Frontal cortex (tissue), 4 donors: ENCODE measurements around the gene ZBTB46. TPM values are rescaled to one million over a fixed set of nuclear protein-coding genes. Genes with fewer than 3 reads are reported as not detected.
"Not testable (repeated sequence)": the region's sequence is repeated elsewhere in the genome, so short reads cannot be mapped to it uniquely, and the experiment has no call there.

ENCODE experiments used
- DNase-seq, 2 donors: peaks; one replicate each; pipeline ENCODE4 v3.0.0; 2012; ENCODE audit warnings: low spot score in 2 of 2
- FAIRE-seq: peaks from 2 replicates; lab custom pipeline; 2012; peaks lifted over from hg19 to GRCh38; lab: Jason Lieb, UNC
- total RNA-seq: library from RNA; depleted of rRNA; stranded (reverse); fragments of >200 nt; gene quantifications from one replicate; pipeline ENCODE4 v1.2.3, GENCODE V29; 2014
- donor health status: control.
- donor health status: control.
- donor health status: control.

ZBTB46 gene
- total RNA-seq, 1 donor from 2014 or later, result 22.4 TPM

DNA sequence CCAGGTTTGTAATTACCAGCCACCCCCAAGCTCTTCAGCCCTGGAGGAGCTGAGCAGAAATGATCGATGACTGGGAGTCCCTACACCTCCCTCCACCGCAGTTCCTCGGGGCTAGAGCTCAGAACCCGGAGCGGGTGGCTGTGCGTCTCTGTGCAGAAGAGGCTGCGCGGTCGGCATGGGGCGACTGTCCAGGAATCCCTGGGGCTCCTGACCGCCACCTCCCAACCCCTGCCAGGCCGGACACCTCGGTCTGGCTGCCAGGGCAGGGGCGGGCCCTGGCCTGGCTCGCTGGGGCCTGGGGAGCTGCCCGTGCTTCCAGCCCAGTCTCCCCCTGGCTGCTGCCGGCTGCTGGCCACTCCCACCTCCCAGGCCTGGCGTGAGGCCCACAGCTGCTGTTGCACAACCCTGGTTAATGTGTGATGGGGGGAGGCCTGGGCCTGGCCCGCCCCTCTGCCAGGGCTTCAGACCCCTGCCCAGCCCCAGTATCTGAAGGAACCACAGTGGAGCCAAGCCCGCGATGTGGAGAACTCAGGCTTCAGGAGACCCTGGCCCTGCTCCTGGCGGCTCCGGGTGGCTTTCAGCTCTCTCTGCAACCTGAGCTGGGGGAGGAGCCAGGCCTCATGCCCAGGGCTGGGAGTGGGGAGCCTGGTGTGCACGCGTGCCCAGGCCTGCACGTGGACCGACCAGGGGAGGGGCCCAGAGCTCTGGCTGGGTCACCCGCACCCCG, 90.3 kb downstream of the ZBTB46 start:
- no peak for FAIRE-seq

DNA sequence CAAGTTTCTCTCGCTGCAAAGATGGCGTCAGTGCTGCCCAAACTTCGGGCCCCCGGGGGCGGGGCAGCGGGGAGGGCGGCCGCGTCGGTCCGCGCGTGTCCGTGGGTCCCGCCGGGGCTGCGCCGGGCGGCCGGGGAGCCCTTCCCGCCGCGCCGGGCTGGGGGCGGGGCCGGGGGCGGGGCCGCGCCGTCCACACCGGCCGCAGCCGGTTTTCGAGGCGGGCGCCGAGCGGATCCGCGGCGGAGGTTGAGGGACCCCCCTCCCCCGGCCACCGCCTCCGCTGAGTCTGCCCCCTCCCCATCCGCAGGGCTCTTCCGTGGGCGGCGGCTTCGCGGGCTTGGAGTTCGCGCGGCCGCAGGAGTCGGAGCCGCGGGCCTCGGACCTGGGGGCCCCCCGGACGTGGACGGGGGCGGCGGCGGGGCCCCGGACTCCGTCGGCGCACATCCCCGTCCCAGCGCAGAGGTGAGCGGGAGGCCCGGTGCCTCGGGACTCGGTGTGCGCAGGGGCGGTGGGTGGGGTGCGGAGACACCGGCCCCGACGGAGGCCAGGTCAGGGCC, 90.9 kb downstream of the ZBTB46 start:
- DNase-seq (peak; percentile 82 to 84), FAIRE-seq (no peak)

More for the DNA sequence above, 90.3 kb downstream of the ZBTB46 start:
- peak; percentile 85 to 87 for DNase-seq

DNA sequence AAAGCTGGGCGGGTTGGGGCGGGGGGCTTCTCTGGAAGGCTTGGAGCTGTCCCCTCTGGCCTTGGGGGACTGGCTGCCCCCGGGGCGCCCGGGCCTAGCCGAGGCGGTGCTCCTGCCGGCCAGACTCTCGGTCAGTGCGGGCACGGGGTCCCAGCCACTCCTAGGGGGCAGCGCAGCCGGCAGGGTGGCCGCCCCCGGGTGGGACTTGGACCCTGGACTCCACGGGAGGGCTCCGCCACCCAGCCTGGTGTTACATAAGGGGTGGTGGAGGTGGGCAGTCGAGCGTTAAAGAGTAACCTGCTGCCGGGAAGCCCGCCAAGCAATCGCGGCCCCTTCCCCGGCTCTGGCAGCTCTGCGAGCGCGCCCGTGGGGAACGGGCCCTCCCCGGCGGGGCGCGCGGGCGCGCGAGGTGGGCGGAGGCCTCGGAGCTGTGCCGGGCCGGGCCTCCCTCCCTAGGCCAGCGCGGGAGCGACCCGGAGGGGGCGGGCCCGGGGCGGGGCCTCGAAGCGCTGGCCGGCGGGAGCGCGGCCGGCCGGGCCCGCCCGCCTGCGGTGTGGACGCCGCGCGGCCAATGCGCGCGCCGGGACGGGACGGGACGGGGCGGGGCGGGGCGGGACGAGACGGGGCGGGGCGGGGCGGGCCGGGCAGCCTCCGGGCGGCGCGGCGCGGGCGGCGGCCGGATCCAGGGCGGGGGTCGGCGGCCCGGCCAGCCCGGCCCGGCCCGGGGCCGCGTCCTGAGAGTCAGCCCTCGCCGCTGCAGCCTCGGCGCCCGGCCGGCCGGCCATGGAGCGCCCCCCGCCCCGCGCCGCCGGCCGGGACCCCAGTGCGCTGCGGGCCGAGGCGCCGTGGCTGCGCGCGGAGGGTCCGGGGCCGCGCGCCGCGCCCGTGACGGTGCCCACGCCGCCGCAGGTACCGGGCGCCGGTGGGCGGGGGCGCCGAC, 91.7 kb downstream of the ZBTB46 start, which contains the start of gene SLC2A4RG:
TSS of gene SLC2A4RG (plus strand) at position 647 of the 940 bp plus-strand sequence. CDS start at position 784, 137 bp downstream.
- DNase-seq, result peak; percentile 100
- FAIRE-seq, result no peak

DNA sequence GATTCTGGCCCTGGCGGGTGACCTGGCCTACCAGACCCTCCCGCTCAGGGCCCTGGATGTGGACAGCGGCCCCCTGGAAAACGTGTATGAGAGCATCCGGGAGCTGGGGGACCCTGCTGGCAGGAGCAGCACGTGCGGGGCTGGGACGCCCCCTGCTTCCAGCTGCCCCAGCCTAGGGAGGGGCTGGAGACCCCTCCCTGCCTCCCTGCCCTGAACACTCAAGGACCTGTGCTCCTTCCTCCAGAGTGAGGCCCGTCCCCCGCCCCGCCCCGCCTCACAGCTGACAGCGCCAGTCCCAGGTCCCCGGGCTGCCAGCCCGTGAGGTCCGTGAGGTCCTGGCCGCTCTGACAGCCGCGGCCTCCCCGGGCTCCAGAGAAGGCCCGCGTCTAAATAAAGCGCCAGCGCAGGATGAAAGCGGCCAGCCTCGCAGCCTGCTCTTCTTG, 92.4 kb downstream of the ZBTB46 start:
- FAIRE-seq, result no peak
- DNase-seq, result peak in 1 of 2 donors; percentile 62

DNA sequence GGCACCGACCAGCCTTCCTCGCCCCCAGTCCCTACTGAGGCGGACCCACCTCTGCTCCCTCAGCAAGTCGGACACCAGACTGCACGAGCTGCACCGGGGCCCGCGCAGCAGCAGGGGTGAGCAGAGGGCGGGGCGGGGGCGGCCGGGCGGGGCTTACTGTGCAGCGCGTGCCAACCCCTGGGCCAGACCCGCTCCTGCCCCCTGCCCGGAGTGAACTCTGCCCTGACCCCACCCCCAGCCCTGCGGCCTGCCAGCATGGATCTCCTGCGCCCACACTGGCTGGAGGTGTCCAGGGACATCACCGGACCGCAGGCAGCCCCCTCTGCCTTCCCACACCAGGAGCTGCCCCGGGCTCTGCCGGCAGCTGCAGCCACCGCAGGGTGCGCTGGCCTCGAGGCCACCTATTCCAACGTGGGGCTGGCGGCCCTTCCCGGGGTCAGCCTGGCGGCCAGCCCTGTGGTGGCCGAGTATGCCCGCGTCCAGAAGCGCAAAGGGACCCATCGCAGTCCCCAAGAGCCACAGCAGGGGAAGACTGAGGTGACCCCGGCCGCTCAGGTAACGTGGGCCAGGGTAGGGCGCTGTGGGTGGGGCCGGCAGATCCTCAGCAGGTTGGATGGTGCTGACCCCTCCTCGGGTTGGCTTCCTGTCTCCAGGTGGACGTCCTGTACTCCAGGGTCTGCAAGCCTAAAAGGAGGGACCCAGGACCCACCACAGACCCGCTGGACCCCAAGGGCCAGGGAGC, 92.9 kb downstream of the ZBTB46 start:
- no peak for DNase-seq

DNA sequence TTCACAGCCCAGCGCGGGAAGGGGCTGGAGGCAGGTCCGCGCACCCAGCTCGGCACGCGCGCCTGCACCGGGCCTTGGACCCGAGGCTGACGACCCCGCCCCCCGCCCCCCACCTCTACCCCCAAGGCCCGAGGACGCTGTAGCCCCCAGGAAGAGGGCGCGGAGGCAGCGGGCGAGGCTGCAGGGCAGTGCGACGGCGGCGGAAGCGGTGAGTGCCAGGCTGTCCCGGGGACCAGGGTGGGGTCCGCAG, 93.4 kb downstream of the ZBTB46 start:
- DNase-seq, result no peak
- no peak for FAIRE-seq

More for the DNA sequence above, 92.9 kb downstream of the ZBTB46 start:
- FAIRE-seq, result no peak

DNA sequence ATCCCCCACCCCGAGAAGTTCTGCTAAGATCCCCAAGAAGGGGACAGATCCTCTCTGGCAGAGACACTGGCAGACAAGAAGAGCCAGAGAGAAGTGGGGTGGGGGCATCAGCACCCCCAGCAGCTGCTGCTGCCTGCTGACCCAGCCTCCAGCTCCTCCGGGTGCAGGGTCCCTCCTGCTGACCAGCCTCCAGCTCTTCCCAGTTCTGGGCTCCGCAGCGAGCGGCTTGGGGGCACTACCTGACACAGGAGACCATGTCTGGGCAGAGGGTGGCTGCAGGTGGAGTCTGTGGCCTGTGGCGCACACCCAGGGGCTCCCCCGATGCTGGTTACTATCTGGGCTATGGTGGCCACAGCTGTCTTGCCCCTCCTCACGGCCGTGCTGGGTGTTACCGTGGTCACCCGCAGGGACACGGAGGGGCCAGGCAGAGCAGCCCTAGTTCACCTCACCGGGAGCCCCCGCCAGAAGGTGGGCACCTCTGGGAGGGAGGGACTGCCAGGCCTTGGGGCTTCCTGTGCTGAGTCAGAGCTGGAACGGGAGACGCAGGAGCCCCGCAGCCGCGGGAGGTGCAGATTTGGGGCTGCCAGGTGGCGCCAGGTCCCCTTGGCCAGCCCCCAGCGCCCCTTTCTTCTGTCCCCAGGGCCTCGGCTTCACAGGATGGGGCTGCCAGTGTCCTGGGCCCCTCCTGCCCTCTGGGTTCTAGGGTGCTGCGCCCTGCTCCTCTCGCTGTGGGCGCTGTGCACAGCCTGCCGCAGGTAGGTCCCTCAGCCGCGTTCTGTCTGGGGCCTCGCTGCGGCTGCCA, 94.0 kb downstream of the ZBTB46 start:
- no peak for DNase-seq
- no peak for FAIRE-seq

DNA sequence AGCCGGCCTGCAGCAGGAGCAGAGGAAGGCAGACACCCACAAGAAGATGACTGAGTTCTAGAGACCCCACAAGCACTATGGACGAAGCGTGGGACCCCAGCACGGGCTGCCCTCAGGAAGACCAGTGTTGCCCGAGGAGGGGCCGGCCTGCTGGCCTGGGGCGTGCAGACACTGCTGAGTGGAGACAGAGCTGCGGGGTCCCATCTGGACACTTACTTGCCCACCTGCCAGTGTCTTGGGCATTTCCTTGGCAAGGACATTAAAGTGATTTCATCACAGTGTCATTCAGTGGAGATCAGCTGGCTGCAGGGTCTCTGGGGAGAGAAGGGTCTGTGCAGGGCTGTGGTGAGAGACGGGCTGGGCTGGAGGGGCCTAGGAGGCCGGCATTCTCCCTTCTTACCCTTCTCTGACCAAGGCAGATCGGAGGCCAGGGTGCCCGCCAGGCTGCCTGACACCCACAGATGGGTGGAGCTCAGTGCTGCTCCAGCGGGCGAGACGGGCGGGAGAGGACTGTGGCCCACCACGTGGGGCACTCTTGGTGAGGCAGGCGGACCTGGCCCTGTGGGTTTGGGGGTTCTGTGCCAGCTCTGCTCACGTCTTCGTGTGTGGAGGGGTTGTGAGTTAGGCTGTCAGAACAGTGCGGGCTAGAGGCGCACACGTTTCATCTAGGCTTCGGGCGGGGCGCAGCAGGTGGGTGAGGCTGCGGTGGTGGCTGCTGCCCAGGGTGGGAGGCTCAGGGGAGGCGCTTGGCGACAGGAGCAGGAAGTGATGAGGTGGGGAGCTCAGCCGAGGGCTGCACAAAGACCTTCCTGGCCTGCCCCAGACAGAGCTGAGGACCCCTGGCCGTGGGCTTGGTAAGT, 95.0 kb downstream of the ZBTB46 start, which contains the start of gene LIME1:
TSS of gene LIME1 (plus strand) at position 806 of the 860 bp plus-strand sequence. CDS start 886 bp downstream, outside the sequence.
- no peak for DNase-seq
- FAIRE-seq, result no peak

DNA sequence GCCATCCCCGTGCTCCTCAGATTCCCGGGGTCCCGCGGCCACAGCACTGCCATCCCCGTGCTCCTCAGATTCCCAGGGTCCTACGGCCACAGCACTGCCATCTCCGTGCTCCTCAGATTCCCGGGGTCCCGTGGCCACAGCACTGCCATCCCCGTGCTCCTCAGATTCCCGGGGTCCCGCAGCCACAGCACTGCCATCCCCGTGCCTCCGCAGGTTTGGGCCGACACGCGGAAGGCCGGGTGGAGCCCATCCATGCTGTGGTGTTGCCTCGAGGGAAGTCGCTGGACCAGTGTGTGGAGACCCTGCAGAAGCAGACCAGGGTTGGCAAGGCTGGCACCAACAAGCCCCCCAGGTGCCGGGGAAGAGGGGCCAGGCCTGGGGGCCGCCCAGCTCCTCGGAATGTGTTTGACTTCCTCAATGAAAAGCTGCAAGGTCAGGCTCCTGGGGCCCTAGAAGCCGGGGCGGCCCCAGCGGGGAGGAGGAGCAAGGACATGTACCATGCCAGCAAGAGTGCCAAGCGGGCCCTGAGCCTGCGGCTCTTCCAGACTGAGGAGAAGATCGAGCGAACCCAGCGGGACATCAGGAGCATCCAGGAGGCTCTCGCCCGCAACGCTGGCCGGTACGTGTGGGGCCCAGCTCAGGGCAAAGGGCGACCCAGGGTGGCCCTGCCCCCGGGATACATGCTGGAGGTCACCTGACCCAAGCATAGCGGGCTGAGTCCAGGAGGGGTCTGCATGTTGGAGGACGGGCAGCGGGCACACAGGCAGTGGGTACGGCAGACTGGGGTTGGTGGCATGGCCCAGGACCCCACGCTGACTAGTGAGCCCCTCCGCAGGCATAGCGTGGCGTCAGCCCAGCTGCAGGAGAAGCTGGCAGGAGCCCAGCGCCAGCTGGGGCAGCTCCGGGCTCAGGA, 95.9 kb downstream of the ZBTB46 start:
- no peak for FAIRE-seq
- no peak for DNase-seq

DNA sequence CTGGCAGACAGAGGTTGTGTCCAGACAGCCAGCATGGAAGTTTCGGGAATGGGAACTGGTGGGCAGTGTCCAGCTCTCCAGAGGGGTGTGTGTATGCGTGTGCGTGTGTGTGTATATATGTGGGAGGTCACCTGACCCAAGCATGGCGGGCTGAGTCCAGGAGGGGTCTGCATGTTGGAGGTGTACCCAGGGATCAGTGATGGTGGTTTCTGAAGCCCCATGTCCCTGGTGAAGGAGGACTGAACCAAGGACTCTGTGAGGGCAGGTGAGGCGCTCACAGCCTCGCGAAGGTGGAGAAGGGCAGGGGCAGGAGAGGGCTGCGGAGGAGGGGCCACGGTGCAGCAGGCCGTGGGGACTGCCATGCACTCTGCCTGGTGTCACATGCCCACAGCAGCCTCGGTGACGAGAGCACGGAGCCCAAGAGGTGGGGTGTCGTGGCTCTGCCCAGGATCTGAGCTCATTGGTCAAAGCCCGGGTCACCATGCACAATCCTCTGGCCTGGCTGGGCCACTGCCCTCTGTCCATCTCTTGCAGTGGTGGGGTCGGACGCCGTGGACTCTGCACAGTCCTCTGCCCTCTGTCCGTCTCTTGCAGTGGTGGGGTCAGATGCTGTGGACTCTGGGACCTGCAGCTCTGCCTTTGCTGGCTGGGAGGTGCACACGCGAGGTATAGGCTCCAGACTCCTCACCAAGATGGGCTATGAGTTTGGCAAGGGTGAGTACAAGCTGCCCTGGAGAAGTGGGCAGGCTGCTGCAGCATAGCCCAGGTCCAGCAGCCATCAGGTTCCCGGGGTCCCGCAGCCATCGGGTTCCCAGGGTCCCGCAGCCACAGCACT, 96.7 kb downstream of the ZBTB46 start:
- FAIRE-seq (no peak), DNase-seq (no peak)

DNA sequence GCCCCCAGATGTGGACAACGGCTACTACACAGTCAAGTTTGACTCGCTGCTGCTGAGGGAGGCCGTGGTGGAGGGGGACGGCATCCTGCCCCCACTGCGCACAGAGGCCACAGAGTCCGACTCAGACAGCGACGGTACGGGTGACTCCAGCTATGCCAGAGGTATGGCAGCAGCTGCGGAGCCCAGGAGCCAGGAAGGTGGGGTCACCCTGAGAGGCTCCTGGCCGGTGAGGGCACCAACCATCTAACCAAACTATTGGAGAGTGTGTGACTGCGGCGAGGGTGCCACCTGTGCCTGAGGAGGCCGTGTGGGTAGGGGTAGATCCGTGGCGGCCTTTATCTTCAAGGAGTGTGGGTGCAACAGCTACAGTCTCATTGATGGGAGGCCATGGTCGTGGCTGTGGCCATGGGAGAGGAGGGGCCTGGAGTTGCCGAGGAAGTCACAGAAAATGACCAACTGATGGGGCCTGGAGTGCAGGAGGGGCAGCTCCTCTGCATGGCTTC, 97.4 kb downstream of the ZBTB46 start:
- DNase-seq (no peak), FAIRE-seq (no peak)

DNA sequence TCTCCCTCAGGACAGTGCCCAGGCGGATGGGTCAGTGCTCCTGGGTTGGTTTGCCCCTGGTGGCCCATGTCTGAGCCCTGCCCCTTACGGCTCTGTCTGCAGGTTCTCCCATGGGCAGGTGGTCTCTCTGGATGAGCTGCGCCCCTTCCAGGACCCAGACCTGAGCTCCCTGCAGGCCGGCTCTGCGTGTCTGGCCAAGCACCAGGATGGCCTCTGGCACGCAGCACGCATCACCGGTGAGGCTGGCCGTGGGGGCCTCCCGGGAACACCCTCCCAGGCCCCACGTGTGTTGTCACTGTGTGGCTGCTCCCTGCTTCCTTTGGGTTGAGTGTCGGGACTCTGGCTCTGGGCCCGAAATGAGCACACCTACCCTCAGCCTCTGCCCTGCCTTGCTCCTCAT, 97.9 kb downstream of the ZBTB46 start:
- no peak for DNase-seq
- no peak for FAIRE-seq

DNA sequence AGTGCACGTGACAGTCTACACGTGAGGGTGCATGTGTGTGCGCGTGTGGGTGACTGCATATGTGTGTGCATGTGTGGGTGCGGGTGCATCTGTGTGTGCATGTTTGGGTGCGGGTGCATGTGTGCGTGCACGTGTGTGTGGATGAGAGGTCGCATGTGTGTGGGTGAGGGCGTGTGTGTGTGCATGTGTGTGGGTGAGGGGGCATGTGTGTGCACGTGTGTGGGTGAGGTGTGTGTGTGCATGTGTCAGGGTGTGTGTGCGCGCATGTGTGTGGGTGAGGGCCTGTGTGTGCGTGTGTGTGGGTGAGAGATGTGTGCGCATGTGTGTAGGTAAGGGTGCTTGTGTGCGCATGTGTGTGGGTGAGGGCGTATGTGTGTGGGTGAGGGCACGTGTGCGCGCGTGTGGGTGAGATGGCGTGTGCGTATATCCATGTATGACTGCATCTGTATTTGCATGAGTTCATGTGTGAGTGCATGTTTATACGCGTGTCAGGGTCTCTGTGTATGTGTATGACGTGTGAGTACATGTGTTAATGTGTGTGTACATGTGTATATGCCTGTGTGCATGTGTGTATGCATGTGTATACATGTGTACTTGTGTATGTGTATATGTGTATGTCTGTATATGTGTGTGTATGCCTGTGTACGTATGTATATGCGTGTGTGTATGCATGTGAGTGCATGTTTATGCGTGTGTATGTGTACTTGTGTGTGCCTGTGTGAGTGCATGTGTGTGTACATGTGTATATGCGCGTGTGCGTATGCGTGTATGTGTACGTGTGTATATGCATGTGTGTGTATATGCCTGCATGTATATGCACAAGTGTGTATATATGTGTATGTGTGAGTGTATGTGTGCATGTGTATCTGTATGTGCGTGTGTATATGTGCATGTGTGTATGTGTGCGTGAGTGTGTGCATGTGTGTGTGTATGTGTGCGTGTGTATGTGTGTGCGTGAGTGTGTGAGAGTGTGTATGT, 98.7 kb downstream of the ZBTB46 start:
- no peak for DNase-seq
- FAIRE-seq, result no peak

DNA sequence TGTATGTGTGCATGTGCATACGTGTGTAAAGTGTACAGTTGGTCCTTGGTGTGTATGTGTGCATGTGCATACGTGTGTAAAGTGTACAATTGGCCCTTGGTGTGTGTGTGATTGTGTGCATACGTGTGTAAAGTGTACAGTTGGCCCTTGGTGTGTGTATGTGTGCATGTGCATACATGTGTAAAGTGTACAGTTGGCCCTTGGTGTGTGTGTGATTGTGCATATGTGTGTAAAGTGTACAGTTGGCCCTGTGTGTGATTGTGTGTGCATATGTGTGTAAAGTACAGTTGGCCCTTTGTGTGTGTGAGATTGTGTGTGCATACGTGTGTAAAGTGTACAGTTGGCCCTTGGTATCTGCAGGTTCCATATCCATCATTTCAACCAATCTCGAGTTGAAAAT, 99.7 kb downstream of the ZBTB46 start:
- DNase-seq (no peak), FAIRE-seq (no peak)

DNA sequence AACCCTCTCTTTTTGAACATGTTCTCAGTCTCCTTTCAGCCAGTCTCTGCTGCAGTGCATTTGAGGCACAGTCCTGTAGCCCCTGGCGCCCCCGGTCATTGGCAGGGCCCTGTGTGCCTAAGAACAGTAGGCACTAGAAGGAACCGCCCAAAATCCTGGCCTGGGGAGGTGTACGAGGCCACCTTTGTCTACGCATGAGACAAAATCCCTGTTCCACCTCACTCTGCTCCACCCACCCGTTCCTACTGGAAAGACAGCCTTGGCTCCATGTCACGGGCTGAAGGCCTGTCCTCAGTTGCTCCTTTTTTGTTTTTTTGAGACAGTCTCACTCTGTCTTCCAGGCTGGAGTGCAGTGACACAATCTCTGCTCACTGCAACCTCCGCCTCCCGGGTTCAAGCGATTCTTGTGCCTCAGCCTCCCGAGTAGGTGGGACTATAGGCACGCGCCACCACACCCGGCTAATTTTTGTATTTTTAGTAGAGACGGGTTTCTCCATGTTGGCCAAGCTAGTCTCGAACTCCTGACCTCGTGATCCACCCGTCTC, 100.8 kb downstream of the ZBTB46 start:
- DNase-seq, FAIRE-seq: not testable (repeated sequence)
